Measurements from ENCODE around the gene APBA1.
"Not testable (repeated sequence)": the region's sequence is repeated elsewhere in the genome, so short reads cannot be mapped to it uniquely, and the experiment has no call there.

The APBA1 gene

DNA sequence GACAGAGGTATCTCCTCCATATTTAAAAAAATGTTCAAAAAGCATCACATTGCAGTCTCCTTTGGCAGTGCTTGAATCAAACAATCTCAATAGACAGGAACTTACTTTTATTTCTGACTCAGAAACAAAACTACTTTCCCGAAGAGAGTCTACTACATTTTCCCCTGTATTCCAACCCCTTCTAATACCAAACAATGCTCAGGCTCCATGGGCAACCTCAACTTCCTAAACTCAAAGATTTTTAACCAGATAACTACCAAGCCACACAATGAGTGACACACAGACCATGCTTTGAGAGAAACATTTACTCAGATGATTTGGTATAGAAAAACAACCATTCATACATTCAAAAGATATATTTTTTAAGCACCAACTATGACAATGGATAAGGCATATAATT lies 70.5 kb downstream of the APBA1 start:
- in situ Hi-C loops (cut with MboI; ENCODE audit: low sequenced_read_pairs, unreplicated experiment), result no loop called here
- no peak for DNase-seq (ENCODE audit: low spot score)
- TF ChIP-seq, protein P1, sequence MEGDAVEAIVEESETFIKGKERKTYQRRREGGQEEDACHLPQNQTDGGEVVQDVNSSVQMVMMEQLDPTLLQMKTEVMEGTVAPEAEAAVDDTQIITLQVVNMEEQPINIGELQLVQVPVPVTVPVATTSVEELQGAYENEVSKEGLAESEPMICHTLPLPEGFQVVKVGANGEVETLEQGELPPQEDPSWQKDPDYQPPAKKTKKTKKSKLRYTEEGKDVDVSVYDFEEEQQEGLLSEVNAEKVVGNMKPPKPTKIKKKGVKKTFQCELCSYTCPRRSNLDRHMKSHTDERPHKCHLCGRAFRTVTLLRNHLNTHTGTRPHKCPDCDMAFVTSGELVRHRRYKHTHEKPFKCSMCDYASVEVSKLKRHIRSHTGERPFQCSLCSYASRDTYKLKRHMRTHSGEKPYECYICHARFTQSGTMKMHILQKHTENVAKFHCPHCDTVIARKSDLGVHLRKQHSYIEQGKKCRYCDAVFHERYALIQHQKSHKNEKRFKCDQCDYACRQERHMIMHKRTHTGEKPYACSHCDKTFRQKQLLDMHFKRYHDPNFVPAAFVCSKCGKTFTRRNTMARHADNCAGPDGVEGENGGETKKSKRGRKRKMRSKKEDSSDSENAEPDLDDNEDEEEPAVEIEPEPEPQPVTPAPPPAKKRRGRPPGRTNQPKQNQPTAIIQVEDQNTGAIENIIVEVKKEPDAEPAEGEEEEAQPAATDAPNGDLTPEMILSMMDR (IDR thresholded peaks at IDR 0.05; ENCODE audit: borderline replicate concordance, control extremely low read depth, extremely low read depth, insufficient read depth, missing control alignments), result no peak

- TF ChIP-seq, protein P1 (IDR thresholded peaks at IDR 0.05; ENCODE audit: borderline replicate concordance, control extremely low read depth, extremely low read depth, insufficient read depth, missing control alignments), result no peak
- DNase-seq (ENCODE audit: low spot score), result no peak
- in situ Hi-C loops (cut with MboI; ENCODE audit: low sequenced_read_pairs, unreplicated experiment), result no loop called here
These were observed 71.7 kb downstream of the APBA1 start for GRCh38 chr9:69600314-69601047.

- in situ Hi-C loops (cut with MboI; ENCODE audit: low sequenced_read_pairs, unreplicated experiment), result no loop called here
- no peak for DNase-seq (ENCODE audit: low spot score)
- TF ChIP-seq, protein P1 (IDR thresholded peaks at IDR 0.05; ENCODE audit: borderline replicate concordance, control extremely low read depth, extremely low read depth, insufficient read depth, missing control alignments), result no peak
These were observed 72.8 kb downstream of the APBA1 start for GRCh38 chr9:69599232-69599971.

DNA sequence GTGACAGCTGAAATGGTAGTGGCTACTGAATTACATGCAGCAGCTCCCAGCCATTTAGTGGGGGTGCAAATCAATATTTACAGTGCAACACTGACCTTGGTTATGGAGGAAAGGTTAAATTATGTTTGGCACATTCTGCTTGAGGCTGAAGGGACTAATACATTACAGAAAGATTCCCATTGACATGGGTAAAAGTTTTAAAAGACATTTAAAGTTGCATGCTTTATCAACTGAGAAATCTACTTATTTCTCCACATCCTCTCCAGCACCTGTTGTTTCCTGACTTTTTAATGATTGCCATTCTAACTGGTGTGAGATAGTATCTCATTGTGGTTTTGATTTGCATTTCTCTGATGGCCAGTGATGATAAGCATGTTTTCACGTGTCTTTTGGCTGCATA lies 75.3 kb downstream of the APBA1 start:
- in situ Hi-C loops (cut with MboI; ENCODE audit: low sequenced_read_pairs, unreplicated experiment), result not testable (repeated sequence)

GRCh38 chr9:69594180-69594579 lies 78.0 kb downstream of the APBA1 start:
- TF ChIP-seq, protein P1 (IDR thresholded peaks at IDR 0.05; ENCODE audit: borderline replicate concordance, control extremely low read depth, extremely low read depth, insufficient read depth, missing control alignments), result no peak
- in situ Hi-C loops (cut with MboI; ENCODE audit: low sequenced_read_pairs, unreplicated experiment), result no loop called here
- DNase-seq (ENCODE audit: low spot score), result no peak

More for the DNA sequence above, 75.3 kb downstream of the APBA1 start:
- not testable (repeated sequence) for DNase-seq (ENCODE audit: low spot score)

DNA sequence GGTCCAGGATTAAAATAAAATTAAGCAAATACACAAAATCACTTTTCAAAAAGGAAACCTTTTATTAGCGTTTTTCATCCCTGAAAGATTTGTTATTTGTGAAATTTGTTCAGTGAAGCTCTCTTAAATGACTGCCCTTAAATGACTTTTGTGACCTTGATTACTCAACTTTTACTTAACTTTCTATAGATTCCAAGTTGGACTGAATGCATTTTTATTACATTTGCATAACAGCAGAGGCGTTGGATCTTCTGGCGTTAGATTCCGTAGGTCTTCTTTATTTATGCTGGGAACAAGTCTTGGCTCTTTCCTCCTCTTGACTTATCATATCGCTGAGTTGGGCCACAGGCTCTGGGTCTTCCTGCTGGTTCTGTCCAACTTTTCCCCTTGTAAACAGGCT lies 78.4 kb downstream of the APBA1 start:
- no peak for DNase-seq (ENCODE audit: low spot score)
- TF ChIP-seq, protein P1 (IDR thresholded peaks at IDR 0.05; ENCODE audit: borderline replicate concordance, control extremely low read depth, extremely low read depth, insufficient read depth, missing control alignments), result no peak
- in situ Hi-C loops (cut with MboI; ENCODE audit: low sequenced_read_pairs, unreplicated experiment), result no loop called here

- in situ Hi-C loops (cut with MboI; ENCODE audit: low sequenced_read_pairs, unreplicated experiment), result no loop called here
- DNase-seq (ENCODE audit: low spot score), result no peak
- TF ChIP-seq, protein P1 (IDR thresholded peaks at IDR 0.05; ENCODE audit: borderline replicate concordance, control extremely low read depth, extremely low read depth, insufficient read depth, missing control alignments), result no peak
These were observed 78.9 kb downstream of the APBA1 start for GRCh38 chr9:69593301-69593700.

All from GM13976 (cell line).